Measurements from ENCODE around the gene ROBO3. TPM values are rescaled to one million over a fixed set of nuclear protein-coding genes. Genes with fewer than 3 reads are reported as not detected.

Gene ROBO3
- total RNA-seq, 1 experiment from 2014 or later, result 6.2 TPM

DNA sequence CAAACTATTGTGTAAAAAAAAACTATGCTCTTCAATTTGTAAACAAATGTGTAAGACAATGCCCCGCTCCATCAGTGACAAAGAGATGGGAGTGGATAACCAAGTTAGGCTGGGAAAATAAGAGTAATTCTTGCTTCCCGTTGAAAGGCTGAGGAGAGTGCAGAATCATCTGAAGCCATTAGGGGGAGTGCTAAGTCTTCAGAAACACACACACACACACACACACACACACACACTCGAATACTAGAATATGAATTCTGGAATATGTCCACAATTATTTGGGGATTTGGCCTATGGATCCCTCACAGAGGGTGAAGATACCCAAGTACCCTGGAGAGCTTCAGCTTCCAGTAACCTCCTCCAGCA is 27.8 kb upstream of the ROBO3 start:
- Mint-ChIP-seq H3K36me3 (ENCODE audit: insufficient read depth, unreplicated experiment) (no peaks in the 10 kb centered on the region), H3K9me3 (ENCODE audit: unreplicated experiment) (no peaks in the 10 kb centered on the region), H3K4me1 (ENCODE audit: low read depth, unreplicated experiment) (peaks cover 6% of the 10 kb centered on the region), H3K27ac (ENCODE audit: unreplicated experiment) (no peak overlapping the region), H3K27me3 (ENCODE audit: insufficient read depth, unreplicated experiment) (peaks cover 33% of the 10 kb centered on the region), H3K4me3 (ENCODE audit: unreplicated experiment) (peak overlapping the region; percentile 81)
- POLR2A ChIA-PET, result interaction anchor here (1.6 kb wide), 1 partner anchor 168 kb away, joined by 4 read pairs; no protein-coding TSS in a partner anchor
- no peak overlapping the region for H3K4me3 ChIP-seq (ENCODE audit: low read depth, low read length)
- TF ChIP-seq CTCF (IDR thresholded peaks at IDR 0.05; ENCODE audit: insufficient read depth in 1 of 2, low read depth in 1 of 2, low read length in 1 of 2, severe bottlenecking in 1 of 2, unreplicated experiment in 1 of 2), result peak in 1 of 2 experiments; percentile 85
- DNase-seq, result peak; percentile 74 to 76
- intact Hi-C loops (cut with micrococcal nuclease; ENCODE audit: unreplicated experiment), result loop anchor here (1.0 kb wide), 8 partner anchors 29 to 193 kb away; partner anchors contain the start of genes SIAE and SPA17
- BruUV-seq (replicated peaks), result no TSS peak
- H3K36me3 ChIP-seq (ENCODE audit: control insufficient read depth, insufficient read depth, low read length), result no peaks in the 10 kb centered on the region
- H3K27me3 ChIP-seq (replicated peaks; ENCODE audit: control insufficient read depth, insufficient read depth, low read length), result peaks cover 16% of the 10 kb centered on the region
- no peaks in the 10 kb centered on the region for H3K9me3 ChIP-seq
- CTCF ChIA-PET, result interaction anchor here (0.6 to 4.4 kb wide), 17 partner anchors 24 to 193 kb away, joined by 4 to 47 read pairs (median 8); partner anchors contain the start of genes CCDC15, ESAM, MSANTD2 and ROBO3
- peaks cover 13% of the 10 kb centered on the region; the same call in 1 of the 2 replicates for H3K4me1 ChIP-seq

DNA sequence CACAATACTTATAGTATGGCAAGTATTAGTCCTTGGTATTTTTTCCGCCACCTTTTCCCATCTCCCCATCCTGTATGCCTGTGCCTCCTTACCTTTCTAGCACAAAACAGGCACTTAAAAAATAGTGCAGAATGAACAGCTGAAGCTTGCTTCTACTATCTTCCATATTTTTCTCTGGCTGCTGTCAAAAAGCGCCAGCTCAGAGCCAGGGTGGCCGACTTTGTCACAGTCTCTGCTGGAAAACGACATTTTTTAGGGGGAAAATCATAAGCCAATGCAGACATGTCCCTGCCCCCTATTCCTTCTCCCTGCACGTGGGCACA is 26.5 kb upstream of the ROBO3 start:
- Mint-ChIP-seq H3K27ac (ENCODE audit: unreplicated experiment) (no peak overlapping the region), H3K9me3 (ENCODE audit: unreplicated experiment) (no peaks in the 10 kb centered on the region), H3K27me3 (ENCODE audit: insufficient read depth, unreplicated experiment) (peaks cover 41% of the 10 kb centered on the region), H3K4me1 (ENCODE audit: low read depth, unreplicated experiment) (peaks cover 6% of the 10 kb centered on the region), H3K4me3 (ENCODE audit: unreplicated experiment) (peak overlapping the region; percentile 51), H3K36me3 (ENCODE audit: insufficient read depth, unreplicated experiment) (no peaks in the 10 kb centered on the region)
- intact Hi-C loops (cut with micrococcal nuclease; ENCODE audit: unreplicated experiment), result no loop called here
- peak overlapping the region; percentile 44 for H3K4me3 ChIP-seq (ENCODE audit: low read depth, low read length)
- peaks cover 26% of the 10 kb centered on the region for H3K27me3 ChIP-seq (replicated peaks; ENCODE audit: control insufficient read depth, insufficient read depth, low read length)
- H3K4me1 ChIP-seq, result peaks cover 13% of the 10 kb centered on the region; the same call in 1 of the 2 replicates
- DNase-seq, result no peak
- POLR2A ChIA-PET, result interaction anchor here (0.6 kb wide), 1 partner anchor 73 kb away, joined by 6 read pairs; no protein-coding TSS in a partner anchor
- H3K9me3 ChIP-seq, result no peaks in the 10 kb centered on the region
- TF ChIP-seq CTCF (IDR thresholded peaks at IDR 0.05; ENCODE audit: insufficient read depth in 1 of 2, low read depth in 1 of 2, low read length in 1 of 2, severe bottlenecking in 1 of 2, unreplicated experiment in 1 of 2), result no peak
- CTCF ChIA-PET, result interaction anchor here (0.6 to 4.4 kb wide), 5 partner anchors 28 to 170 kb away, joined by 3 to 22 read pairs (median 8); partner anchors contain the start of gene ROBO3
- H3K36me3 ChIP-seq (ENCODE audit: control insufficient read depth, insufficient read depth, low read length), result no peaks in the 10 kb centered on the region
- no TSS peak for BruUV-seq (replicated peaks)

DNA sequence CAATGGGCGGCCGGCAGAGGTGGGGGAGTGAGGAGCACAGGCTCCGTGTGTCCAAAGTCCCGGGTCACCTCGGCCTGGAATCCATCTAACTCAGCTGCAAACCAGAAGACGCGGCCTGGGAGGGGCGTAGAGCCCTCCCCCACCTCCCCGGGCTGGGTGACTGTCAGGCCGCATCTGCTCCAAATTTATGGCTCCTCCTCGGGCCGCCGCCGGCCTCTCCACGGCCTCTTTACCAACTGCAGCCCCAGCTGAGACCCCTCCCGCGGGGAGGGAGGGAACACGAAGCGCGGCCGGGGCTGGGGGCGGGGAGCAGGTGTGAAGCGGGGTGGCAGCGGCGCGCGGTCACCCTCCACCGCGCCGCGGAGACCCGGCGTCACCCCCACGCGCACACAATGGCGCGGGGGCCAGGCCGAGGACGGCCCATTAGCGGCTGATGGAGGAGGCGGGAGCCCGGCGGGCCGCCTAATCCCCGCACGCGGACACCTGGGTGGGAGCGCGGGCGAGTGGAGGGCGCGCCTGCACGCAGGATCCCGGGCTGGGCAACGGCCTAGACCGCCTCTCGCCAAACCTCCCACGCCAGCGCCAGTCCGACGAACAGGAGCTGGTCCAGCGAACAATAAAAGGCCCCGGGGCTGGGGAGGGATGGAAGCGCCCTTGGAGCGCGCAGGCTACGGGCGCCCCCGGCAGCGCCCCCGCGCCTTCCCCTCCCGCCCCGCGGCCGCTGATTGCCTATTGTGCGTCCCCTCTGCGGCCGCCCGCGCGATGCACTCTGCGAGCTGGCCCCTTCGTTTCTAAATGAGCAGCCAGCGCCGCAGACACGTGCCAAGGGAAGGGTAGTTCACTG is 25.9 kb upstream of the ROBO3 start:
- Histone ChIP-seq H3K27me3 (replicated peaks; ENCODE audit: control insufficient read depth, insufficient read depth, low read length) (peaks cover 28% of the 10 kb centered on the region), H3K4me3 (ENCODE audit: low read depth, low read length) (peak overlapping the region; percentile 44), H3K4me1 (peaks cover 13% of the 10 kb centered on the region; the same call in 1 of the 2 replicates), H3K9me3 (no peaks in the 10 kb centered on the region), H3K36me3 (ENCODE audit: control insufficient read depth, insufficient read depth, low read length) (no peaks in the 10 kb centered on the region)
- ChIA-PET CTCF (interaction anchor here (0.6 to 4.4 kb wide), 9 partner anchors 27 to 1258 kb away, joined by 3 to 22 read pairs (median 4); partner anchors contain the start of gene ROBO3), POLR2A (interaction anchor here (0.6 kb wide), 1 partner anchor 74 kb away, joined by 6 read pairs; no protein-coding TSS in a partner anchor)
- no peaks in the 10 kb centered on the region for H3K9me3 Mint-ChIP-seq (ENCODE audit: unreplicated experiment)
- no peak overlapping the region for H3K27ac Mint-ChIP-seq (ENCODE audit: unreplicated experiment)
- no TSS peak for BruUV-seq (replicated peaks)
- intact Hi-C loops (cut with micrococcal nuclease; ENCODE audit: unreplicated experiment), result no loop called here
- H3K4me3 Mint-ChIP-seq (ENCODE audit: unreplicated experiment), result peak overlapping the region; percentile 70
- peaks cover 41% of the 10 kb centered on the region for H3K27me3 Mint-ChIP-seq (ENCODE audit: insufficient read depth, unreplicated experiment)
- no peaks in the 10 kb centered on the region for H3K36me3 Mint-ChIP-seq (ENCODE audit: insufficient read depth, unreplicated experiment)
- peak in 1 of 2 experiments; percentile 38 for DNase-seq
- TF ChIP-seq CTCF (IDR thresholded peaks at IDR 0.05; ENCODE audit: insufficient read depth in 1 of 2, low read depth in 1 of 2, low read length in 1 of 2, severe bottlenecking in 1 of 2, unreplicated experiment in 1 of 2), result no peak
- peaks cover 6% of the 10 kb centered on the region for H3K4me1 Mint-ChIP-seq (ENCODE audit: low read depth, unreplicated experiment)
